NCI-H82 treated with DMSO at 0.1 percent for 48 hours (cell line): ENCODE data around the gene MAGI3.
"Not testable (repeated sequence)": the region's sequence is repeated elsewhere in the genome, so short reads cannot be mapped to it uniquely, and the experiment has no call there.

Experiments used
- DNase-seq: peaks from one replicate; lab custom pipeline; 2025; ENCODE audit not compliant: unreplicated experiment; lab: John Stamatoyannopoulos, UW

Gene MAGI3

GRCh38 chr1:113683384-113684152 lies 293.3 kb downstream of the MAGI3 start:
- no peak for DNase-seq

- no peak for DNase-seq
Observed at GRCh38 chr1:113684153-113684541, 293.8 kb downstream of the MAGI3 start.

DNA sequence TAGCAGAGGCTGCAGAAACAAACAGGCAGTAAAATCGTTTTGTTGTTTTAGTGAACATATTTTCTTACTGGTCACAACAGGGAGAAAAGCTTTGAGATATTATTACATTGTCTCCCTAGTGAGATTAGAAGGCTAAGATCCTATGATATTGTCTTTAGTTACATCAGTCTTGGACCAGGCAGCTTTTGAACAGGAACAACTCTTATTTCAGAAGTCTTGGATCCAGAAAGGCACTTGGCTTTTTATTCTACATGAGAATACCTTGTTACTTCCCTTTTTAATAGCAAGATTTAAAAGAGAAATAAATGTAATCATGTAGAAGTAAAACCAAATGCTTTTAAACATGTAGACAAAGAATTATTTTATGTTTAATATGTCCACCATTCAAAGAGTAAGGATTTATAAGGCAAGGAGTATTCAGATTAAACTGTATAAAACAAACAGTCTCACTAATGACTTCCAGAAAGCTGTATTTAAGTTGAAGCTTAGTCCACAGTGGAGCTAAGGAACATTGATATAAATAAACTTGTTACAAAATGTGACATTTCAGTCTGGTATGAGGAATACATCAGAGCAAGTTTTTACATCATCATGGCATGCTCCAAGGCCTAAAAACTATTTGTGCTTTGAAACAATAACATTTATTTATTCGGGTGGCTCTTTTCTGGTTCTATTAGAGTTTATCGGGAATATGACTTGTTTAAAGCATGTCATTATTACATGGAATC lies 296.7 kb downstream of the MAGI3 start:
- DNase-seq, result no peak

GRCh38 chr1:113691184-113691583 lies 300.9 kb downstream of the MAGI3 start:
- DNase-seq, result no peak

GRCh38 chr1:113692342-113692741 lies 302.0 kb downstream of the MAGI3 start:
- no peak for DNase-seq

DNA sequence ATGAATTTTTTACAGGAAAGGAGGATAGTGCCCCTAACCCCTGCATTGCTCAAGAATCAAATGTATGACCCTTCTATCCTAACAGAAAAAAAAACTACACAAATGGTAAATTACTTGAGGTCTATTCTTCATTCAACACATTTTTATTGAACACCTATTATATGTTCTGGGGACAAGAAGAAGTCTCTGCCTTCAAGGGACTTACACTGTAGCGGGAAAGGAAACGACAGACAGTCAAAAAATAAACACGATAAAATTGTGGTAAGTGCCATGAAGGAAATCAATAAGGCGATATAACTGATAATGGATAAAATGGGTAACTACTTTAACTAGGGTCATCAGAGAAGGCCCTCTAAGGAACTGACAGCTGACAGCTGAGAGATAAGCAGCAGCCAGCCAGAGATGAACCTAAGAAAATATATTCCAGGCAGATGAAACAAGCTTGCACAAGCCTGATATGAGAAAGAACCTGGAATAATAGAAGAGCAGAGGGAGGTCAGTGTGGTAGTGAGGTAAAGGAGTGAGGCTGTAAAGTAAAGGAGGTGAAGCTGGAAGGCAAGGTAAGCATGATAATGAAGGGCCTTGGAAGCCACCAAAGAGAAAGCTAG lies 302.6 kb downstream of the MAGI3 start:
- DNase-seq, result no peak

- no peak for DNase-seq
Observed at GRCh38 chr1:113694910-113695309, 304.6 kb downstream of the MAGI3 start.

DNA sequence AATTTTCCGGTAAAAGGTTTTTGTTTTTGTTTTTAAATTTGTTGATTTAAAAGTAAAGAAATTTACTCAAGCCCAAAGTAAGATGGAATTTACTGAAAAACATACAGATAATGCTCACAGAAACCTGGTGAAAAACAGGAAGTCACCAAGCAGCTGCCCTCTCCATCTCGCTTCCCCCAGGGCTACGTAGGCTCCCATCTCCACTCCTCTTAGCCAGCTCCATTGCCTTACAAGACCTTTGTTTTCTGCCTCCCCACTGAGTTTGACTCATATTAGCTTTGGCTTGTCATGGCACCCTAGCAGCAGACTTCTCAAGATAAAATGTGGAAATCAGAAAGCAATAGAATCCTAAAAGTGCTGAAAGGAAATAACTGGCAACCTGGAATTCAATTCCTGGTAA lies 311.1 kb downstream of the MAGI3 start:
- DNase-seq, result no peak

DNA sequence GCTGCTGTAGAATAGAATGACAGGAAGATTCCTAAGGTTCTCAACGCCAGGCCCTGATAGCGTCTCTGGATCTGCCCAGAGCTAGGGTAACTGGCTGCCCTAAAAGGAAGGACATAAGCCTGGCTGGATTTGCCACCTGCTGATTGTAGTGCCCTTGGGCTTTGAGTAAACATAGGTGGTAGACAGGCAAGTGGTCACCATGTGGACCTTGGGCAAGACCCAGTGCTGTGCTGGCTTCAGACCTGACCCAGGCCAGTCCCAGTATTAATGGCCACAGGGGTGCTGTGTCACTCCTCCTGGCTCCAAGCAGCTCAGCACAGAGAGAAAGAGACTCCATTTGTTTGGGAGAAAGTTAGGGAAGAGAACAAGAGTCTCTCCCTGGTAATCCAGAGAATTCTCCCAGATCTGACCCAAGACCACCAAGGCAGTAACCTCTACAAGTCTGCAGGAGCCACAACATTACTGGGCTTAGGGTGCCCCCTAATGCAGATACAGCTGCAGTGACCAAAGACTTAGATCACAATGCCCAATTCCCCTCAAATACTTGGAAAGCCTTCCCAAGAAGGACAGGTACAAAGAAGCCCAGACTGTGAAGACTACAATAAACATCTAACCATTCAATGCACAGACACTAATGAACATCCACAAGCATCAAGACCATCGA lies 324.4 kb downstream of the MAGI3 start:
- DNase-seq, result no peak

DNA sequence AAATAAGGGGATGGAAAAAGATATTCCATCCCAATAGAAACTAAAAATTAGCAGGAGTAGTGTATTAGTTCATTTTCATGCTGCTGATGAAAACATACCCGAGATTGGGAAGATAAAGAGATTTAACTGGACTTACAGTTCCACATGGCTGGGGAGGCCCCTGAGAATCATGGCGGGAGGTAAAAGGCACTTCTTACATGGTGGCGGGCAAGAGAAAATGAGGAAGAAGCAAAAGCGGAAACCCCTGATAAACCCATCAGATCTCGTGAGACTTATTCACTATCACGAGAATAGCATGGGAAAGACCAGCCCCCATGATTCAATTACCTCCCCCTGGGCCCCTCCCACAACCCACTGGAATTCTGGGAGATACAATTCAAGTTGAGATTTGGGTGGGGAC lies 327.2 kb downstream of the MAGI3 start:
- not testable (repeated sequence) for DNase-seq

GRCh38 chr1:113718621-113719020 lies 328.3 kb downstream of the MAGI3 start:
- not testable (repeated sequence) for DNase-seq

DNA sequence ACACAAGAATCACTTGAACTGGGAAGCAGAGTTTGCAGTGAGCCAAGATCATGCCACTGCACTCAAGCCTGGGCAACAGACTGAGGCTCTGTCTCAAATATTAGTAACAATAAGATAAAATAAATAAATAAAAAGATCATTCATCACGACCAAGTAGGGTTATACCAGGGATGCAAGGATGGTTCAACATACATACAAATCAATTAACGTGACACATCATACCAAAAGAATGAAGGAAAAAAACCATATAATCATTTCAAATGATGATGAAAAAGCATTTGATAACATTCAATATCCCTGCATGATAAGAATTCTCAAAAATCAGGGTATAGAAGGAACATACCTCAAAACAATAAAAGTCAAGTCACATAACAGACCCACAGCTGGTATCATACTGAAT lies 330.7 kb downstream of the MAGI3 start:
- no peak for DNase-seq

DNA sequence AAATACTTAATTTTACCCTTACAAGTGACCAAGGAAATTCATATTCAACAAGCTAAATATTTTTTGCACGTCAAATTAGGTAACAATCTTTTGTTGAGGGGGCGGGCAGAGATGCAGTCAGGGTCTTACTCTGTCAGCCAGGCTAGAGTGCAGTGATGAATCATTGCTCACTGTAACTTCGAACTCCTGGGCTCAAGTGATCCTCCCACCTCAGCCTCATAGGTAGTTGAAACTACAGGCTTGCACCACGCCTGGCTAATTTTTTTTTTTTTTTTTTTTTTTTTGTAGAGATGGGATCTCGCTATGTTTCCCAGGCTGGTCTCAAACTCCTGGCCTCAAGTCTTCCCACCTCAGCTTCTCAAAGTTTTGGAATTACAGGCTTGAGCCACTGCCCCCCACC lies 342.5 kb downstream of the MAGI3 start:
- DNase-seq, result no peak

GRCh38 chr1:113734357-113735055 lies 344.2 kb downstream of the MAGI3 start:
- DNase-seq, result no peak
